Pons (tissue), 1 donor: ENCODE data around the gene C10orf120.

Experiments
- DNase-seq: peaks from one replicate; pipeline ENCODE4 v3.0.0-alpha.2; 2016; ENCODE audit warnings: low spot score

The C10orf120 gene

GRCh38 chr10:122703483-122704448 is 4.1 kb upstream of the C10orf120 start:
- peak; percentile 84 for DNase-seq

GRCh38 chr10:122702275-122702674 is 2.6 kb upstream of the C10orf120 start:
- DNase-seq: peak; percentile 91

- DNase-seq: no peak
Measured at GRCh38 chr10:122701652-122702051, 2.0 kb upstream of the C10orf120 start.

- no peak for DNase-seq
Measured at GRCh38 chr10:122696687-122697086, 3.0 kb downstream of the C10orf120 start.

- DNase-seq: no peak
Measured at GRCh38 chr10:122692744-122693143, 6.9 kb downstream of the C10orf120 start.

- DNase-seq: no peak
Measured at GRCh38 chr10:122689146-122689820, 10.4 kb downstream of the C10orf120 start.

GRCh38 chr10:122688293-122688989 is 11.2 kb downstream of the C10orf120 start:
- peak; percentile 79 for DNase-seq

- no peak for DNase-seq
Measured at GRCh38 chr10:122682522-122682921, 17.1 kb downstream of the C10orf120 start.

- no peak for DNase-seq
Measured at GRCh38 chr10:122678266-122678665, 21.4 kb downstream of the C10orf120 start.

GRCh38 chr10:122675278-122675677 is 24.4 kb downstream of the C10orf120 start:
- no peak for DNase-seq

GRCh38 chr10:122674781-122675180 is 24.9 kb downstream of the C10orf120 start:
- no peak for DNase-seq

- no peak for DNase-seq
Measured at GRCh38 chr10:122673731-122674130, 25.9 kb downstream of the C10orf120 start.

- no peak for DNase-seq
Measured at GRCh38 chr10:122673269-122673668, 26.4 kb downstream of the C10orf120 start.

- DNase-seq: no peak
Measured at GRCh38 chr10:122672655-122673054, 27.0 kb downstream of the C10orf120 start.

GRCh38 chr10:122671355-122671754 is 28.3 kb downstream of the C10orf120 start:
- DNase-seq: no peak

GRCh38 chr10:122669842-122670241 is 29.8 kb downstream of the C10orf120 start:
- DNase-seq: no peak

GRCh38 chr10:122669045-122669444 is 30.6 kb downstream of the C10orf120 start:
- no peak for DNase-seq

GRCh38 chr10:122665946-122666345 is 33.7 kb downstream of the C10orf120 start:
- no peak for DNase-seq

- no peak for DNase-seq
Measured at GRCh38 chr10:122665329-122665860, 34.3 kb downstream of the C10orf120 start.

- DNase-seq: no peak
Measured at GRCh38 chr10:122664501-122664900, 35.1 kb downstream of the C10orf120 start.

- no peak for DNase-seq
Measured at GRCh38 chr10:122663516-122664130, 36.0 kb downstream of the C10orf120 start.

- DNase-seq: no peak
Measured at GRCh38 chr10:122662231-122662630, 37.4 kb downstream of the C10orf120 start.
